ENCODE results near the gene PRPF6. TPM values are rescaled to one million over a fixed set of nuclear protein-coding genes. Genes with fewer than 3 reads are reported as not detected.
"Not testable (repeated sequence)": the region's sequence is repeated elsewhere in the genome, so short reads cannot be mapped to it uniquely, and the experiment has no call there.

Gene PRPF6
- total RNA-seq, 2 donors from 2014 or later, result 32.9 to 43.6 TPM

DNA sequence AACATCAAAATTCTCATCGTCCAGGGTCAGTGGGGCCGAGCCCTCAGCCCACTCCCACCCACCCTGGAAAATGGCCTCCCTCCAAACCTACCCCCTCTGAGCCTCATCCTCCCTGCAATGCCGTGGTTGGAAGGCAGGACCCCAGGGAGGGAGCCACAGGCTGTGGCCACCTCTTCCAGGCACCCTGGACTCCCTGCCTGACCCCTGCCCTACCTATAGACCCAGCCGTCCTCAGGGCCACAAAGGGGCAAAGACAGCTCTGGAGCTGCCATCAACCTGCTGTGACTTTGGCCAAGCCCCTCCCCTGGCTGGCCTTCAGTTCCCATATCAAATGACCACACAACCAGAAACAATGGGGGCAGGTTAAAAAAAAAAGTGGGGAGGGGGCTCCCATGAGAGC lies 22.5 kb upstream of the PRPF6 start:
- TF ChIP-seq, protein P1, sequence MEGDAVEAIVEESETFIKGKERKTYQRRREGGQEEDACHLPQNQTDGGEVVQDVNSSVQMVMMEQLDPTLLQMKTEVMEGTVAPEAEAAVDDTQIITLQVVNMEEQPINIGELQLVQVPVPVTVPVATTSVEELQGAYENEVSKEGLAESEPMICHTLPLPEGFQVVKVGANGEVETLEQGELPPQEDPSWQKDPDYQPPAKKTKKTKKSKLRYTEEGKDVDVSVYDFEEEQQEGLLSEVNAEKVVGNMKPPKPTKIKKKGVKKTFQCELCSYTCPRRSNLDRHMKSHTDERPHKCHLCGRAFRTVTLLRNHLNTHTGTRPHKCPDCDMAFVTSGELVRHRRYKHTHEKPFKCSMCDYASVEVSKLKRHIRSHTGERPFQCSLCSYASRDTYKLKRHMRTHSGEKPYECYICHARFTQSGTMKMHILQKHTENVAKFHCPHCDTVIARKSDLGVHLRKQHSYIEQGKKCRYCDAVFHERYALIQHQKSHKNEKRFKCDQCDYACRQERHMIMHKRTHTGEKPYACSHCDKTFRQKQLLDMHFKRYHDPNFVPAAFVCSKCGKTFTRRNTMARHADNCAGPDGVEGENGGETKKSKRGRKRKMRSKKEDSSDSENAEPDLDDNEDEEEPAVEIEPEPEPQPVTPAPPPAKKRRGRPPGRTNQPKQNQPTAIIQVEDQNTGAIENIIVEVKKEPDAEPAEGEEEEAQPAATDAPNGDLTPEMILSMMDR (IDR thresholded peaks at IDR 0.05), result no peak
- no peak overlapping the region for H3K4me3 ChIP-seq
- H3K27ac ChIP-seq, result no peak overlapping the region
- H3K27me3 ChIP-seq, result no peaks in the 10 kb centered on the region
- peaks cover 0 to 38% of the 10 kb centered on the region in 2 donors for H3K4me1 ChIP-seq
- no peak for DNase-seq (ENCODE audit: low spot score)
- H3K9me3 ChIP-seq, result no peaks in the 10 kb centered on the region
- peaks cover 27% of the 10 kb centered on the region for H3K36me3 ChIP-seq

DNA sequence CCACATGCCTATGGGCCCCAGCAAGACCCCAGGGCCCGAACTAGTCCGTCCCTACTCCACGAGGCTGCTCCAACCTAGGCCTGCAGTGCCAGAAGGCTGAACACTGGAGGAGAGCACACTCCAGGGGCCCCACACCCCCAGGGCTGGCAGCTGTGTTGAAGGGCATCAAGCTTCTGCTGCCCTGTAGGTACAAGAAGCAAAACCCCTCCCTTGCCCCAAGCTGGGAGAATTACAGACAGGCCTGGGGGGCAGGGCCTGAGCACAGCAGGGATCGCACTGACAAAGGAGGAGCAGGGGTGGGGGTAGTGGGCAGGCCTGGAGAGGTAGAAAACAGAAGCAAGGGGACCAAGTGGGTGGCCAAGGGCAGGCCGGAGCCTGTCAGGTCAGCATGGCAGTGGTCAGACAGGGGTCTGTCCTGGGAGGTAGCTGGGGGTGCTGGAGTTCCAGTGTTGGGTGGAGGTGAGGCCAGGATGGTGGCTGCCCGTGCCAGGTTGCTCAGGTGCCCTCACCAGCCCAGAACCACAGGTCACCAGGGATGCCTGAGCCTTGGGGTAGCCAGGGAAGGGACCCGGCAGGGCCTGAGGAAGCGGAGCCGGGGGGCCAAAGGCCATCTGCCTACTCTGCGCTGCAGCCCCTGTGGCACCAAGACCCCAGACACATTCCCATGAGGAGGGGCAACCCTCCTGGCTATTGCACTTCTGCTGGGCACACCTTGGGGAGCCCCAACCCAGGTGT lies 21.8 kb upstream of the PRPF6 start:
- Histone ChIP-seq H3K4me3 (no peak overlapping the region), H3K4me1 (peaks cover 0 to 32% of the 10 kb centered on the region in 2 donors), H3K27ac (no peak overlapping the region), H3K9me3 (no peaks in the 10 kb centered on the region), H3K36me3 (peaks cover 31% of the 10 kb centered on the region), H3K27me3 (no peaks in the 10 kb centered on the region)
- DNase-seq (ENCODE audit: low spot score), result no peak
- TF ChIP-seq, protein P1 (IDR thresholded peaks at IDR 0.05), result no peak

DNA sequence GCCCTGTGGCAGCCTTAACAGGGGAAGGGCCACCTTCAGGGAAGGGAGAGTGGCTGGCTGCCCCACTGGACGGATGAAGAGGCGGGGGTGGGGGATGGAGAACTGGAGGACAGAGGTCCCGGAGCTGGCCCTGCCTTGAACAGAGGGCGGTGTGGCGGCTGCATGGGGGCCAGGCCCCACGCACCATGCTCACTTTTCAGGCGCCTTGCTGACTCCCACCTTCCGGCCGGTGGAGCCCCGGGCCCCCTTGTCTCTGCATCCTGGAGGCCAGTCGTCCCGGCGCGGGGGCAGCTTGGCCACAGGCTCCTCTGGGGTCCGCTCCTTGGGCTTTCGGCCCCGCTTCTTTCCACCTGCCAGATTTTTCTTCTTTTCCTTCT lies 21.2 kb upstream of the PRPF6 start:
- DNase-seq (ENCODE audit: low spot score), result no peak

DNA sequence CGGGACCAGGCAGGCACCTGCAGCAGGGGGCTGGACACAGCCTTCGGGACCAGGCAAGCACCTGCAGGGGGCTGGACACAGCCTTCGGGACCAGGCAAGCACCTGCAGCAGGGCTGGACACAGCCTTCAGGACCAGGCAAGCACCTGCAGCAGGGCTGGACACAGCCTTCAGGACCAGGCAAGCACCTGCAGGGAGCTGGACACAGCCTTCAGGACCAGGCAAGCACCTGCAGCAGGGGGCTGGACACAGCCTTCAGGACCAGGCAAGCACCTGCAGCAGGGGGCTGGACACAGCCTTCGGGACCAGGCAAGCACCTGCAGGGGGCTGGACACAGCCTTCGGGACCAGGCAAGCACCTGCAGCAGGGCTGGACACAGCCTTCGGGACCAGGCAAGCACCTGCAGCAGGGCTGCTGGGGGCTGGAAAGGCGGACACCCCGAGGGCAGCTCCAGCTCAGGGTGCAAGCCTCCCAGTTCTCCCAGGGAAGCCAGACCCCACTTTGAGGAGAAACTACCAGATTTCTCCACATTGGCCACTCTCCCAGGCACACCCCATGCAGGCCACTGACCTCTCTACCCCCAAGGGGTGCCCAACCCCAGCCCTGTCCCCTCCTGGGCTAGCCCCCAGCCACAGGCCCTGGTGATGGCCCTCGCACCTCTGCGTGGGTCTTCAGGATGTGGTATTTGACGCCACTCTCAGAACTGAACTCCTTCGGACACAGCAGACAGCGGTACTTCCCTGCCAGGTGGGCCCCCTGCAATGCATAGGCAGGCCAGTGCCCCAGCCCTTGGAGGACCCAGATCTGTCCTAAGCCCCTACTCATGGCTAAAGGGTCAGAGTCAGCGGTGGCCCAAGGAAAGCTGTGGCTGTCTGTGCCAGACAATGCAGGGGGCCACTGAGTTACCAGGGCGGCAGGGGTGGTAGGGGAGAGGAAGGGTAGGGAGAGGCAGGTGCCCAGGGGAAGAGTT lies 20.0 kb upstream of the PRPF6 start:
- not testable (repeated sequence) for H3K27ac ChIP-seq; H3K27me3 ChIP-seq; H3K9me3 ChIP-seq; DNase-seq (ENCODE audit: low spot score); H3K4me3 ChIP-seq
- H3K36me3 ChIP-seq, result peaks cover 31% of the 10 kb centered on the region
- H3K4me1 ChIP-seq, result peaks cover 0 to 16% of the 10 kb centered on the region in 2 donors

More for the DNA sequence above, 21.2 kb upstream of the PRPF6 start:
- Histone ChIP-seq H3K4me1 (peaks cover 0 to 26% of the 10 kb centered on the region in 2 donors), H3K4me3 (no peak overlapping the region), H3K27ac (no peak overlapping the region), H3K36me3 (peaks cover 31% of the 10 kb centered on the region), H3K27me3 (no peaks in the 10 kb centered on the region), H3K9me3 (no peaks in the 10 kb centered on the region)
- TF ChIP-seq, protein P1 (IDR thresholded peaks at IDR 0.05), result no peak

DNA sequence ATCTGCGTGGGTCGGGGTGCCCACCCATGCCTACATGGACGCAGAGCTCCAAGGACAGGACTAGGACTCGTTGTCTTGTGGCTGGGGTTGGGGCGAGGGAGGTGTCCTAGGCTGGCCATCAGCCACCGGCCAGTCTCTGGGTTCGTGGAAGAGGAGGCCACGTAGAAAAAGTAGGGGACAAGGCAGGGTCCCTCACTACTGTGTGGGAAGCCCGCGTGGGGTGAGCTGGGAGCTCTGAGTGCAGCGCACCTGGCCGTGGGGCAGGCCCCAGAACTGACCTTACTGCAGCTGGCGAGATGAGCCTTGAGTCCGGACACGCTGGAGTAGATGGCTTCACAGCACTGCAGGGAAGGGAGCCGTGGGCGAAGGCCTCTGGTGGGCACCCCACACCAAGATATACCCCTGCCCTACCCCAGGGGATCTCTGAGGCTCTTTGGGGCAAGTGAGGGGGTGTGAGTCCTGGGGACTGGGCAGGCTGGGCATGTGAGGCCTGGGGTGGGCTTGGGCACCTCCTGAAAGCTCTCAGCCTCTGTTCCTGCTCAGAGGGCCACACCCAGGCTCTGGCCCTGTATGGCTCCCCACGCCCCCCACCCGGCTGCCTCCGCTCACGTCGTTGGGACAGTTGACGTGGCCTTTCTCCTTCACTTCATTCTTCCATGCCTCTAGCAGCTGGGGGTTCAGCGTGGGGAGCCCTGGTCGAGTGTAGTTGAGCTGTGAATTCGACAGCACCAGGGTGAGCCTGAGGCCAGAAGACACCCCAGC lies 19.1 kb upstream of the PRPF6 start:
- no peak overlapping the region for H3K27ac ChIP-seq
- H3K9me3 ChIP-seq, result no peaks in the 10 kb centered on the region
- H3K4me1 ChIP-seq, result peaks cover 0 to 12% of the 10 kb centered on the region in 2 donors
- H3K27me3 ChIP-seq, result no peaks in the 10 kb centered on the region
- H3K36me3 ChIP-seq, result peaks cover 37% of the 10 kb centered on the region
- no peak for DNase-seq (ENCODE audit: low spot score)
- TF ChIP-seq, protein P1 (IDR thresholded peaks at IDR 0.05), result no peak
- no peak overlapping the region for H3K4me3 ChIP-seq
